GM21576 (cell line): ENCODE results near the gene ACVR1.
"Not testable (repeated sequence)": the region's sequence is repeated elsewhere in the genome, so short reads cannot be mapped to it uniquely, and the experiment has no call there.

Experiments used
- ATAC-seq: cut with Tn5 transposase; IDR thresholded peaks from one replicate; pipeline ENCODE4 v1.9.1; 2021; ENCODE audit warnings: mild to moderate bottlenecking, moderate library complexity; ENCODE audit not compliant: unreplicated experiment

Gene ACVR1

DNA sequence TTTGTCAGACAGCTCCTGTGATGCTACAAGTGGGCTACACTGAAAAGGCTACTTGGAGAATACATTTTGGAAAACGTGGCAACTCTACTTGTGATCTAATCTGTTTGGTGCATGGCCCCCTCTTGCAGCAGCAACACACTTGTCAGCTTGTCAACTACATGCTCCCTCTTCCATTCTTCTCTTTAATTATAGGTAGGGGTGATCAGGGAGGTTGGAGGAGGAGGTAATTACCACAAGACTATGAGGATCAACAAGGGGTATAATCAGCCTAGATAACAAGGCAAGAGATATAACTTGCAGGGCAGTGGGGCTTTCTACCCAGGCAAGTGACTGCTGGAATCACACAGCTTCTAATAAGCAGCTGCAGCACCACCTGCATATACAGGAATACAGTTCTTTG is 104.9 kb downstream of the ACVR1 start:
- ATAC-seq: no peak

DNA sequence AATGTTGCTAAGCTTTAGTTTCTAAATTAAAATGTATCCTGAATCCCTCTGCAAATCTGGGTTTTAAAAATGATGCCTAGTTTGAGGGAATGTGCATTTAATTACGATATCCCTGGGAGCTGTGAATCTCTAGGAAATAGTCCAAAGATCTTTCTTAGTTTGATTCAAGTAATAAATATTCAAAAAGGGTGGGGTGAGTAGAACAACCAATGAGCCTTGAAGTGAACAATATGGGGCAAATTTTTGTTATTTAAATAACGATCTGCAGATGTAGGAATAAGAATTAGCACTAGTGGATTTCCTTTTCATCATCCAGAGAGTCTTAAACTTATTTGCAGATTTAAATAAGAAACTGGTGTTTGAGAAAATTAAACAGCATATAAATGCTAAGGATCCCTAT is 106.3 kb downstream of the ACVR1 start:
- ATAC-seq: no peak

DNA sequence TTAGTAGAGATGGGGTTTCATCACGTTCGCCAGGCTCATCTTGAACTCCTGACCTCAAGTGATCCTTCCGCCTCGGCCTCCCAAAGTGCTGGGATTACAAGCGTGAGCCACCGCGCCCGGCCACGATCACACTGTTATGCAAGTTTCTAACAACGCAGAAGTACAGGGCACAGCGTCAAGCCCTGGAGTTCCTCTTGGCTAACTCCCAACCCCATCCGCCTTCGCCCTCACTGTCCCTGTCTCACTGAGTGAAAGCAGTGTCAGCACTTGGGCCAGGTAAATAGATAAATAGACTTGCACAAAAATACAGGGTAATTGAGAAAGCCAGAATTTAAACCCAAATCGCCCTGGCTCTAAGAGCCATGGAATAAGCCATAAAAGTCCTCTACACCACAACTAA is 111.7 kb downstream of the ACVR1 start:
- ATAC-seq: no peak

DNA sequence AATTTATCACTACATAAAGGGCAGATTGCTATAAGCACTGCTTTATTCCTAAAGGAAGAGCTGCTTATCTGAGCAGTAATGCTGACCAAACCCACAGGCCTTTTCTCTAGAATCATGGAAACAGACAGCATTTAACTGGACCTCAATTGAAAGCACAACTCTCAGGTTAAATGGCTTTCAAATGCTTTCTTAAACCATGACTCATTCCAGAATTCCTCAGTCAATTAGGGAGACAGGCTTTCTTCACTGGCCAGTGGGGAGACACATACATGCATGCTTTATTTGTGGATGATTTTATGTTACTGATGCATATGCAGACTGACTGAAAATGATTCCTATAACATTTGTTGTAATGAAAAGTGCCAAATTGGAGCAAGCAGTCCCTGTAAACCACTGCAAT is 114.6 kb downstream of the ACVR1 start:
- ATAC-seq: no peak

DNA sequence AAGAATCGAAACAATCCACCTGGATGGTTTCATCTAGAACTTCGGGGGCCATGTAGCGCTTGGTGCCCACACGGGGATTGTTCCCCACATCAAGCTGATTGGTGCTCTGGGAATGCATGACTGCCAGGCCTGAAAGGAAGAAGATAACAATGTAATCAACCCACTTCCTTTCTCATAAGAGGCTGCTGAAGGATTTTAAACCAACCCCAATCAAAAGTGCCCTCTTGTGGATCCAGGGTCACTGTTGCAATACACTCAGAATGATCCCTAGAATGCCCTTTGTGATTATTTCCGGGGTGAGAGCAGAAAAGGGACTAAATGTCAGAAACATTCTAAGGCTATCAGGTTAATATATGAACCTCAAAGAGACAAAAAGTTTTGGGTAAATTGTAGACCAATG is 115.2 kb downstream of the ACVR1 start:
- ATAC-seq: no peak

GRCh38 chr2:157759855-157760254 is 116.3 kb downstream of the ACVR1 start:
- no peak for ATAC-seq

DNA sequence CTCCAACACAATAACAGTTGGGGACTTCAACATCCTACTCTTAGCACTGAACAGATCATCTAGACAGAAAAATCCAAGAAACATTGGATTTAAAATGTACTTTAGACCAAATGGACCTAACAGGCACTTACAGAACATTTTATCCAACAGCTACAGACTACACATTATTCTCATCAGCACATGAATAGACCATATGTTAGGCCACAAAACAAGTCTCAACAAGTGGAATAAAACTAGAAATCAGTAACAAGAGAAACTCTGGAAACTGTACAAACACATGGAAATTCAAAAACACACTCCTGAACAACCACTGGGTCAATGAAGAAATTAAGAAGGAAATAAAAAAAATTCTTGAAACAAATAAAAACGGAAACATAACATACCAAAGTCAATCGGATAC is 117.5 kb downstream of the ACVR1 start:
- ATAC-seq: no peak

DNA sequence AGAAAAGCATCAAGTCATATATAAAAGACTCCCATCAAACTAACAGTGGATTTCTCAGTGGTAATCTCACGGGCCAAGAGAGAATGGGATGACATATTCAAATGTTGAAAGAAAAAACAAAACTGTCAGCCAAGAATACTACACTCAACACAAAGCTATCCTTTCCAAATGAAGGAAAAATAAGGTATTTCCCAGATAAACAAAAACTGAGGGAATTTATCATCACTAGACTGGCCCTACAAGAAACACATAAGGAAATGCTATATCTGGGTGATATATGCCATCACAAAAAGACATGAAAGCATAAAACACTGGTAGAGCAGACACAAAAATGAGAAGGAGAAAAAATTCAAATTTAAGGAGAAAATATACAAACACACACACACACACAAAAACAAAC is 118.6 kb downstream of the ACVR1 start:
- ATAC-seq: no peak

DNA sequence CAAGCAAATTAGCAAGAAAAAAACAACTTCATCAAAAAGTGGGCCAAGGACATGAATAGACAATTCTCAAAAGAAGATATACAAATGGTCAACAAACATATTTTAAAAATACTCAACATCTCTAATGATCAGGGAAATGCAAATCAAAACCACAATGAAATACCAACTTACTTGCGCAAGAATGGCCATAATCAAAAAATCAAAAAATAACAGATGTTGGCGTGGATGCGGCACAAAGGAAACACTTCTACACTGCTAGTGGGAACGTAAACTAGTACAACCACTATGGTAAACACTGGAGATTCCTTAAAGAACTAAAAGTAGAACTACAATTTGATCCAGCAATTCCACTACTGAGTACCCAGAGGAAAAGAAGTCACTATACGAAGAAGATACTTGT is 119.7 kb downstream of the ACVR1 start:
- ATAC-seq: not testable (repeated sequence)

DNA sequence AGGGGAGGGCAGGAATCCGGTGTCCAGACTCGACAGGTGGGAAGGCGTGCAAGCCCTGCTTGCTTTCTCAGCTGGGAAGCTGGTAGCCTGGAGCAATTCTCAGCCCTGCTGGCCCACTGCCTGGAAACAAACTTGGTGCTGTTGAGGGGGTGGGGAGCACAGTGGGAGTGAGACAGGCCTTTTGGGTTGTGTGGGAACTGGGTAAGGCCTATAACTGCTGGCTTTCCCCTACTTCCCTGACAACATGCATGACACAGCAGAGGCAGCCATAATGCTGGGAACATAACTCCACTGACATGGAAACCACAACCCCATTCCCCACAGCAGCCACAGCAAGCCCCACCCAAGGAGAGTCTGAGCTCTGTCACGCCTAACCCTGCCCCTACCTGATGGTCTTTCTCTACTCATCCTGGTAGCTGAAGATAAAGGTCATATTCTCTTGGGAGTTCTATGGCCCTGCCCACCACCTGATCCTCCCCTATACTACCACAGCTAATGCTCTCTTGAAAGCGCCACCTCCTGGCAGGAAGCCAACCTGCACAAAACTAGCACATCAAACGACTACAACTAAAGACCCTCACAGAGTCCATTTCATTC is 124.6 kb downstream of the ACVR1 start:
- no peak for ATAC-seq

- ATAC-seq: no peak
Measured at GRCh38 chr2:157749684-157750083, 126.4 kb downstream of the ACVR1 start.

DNA sequence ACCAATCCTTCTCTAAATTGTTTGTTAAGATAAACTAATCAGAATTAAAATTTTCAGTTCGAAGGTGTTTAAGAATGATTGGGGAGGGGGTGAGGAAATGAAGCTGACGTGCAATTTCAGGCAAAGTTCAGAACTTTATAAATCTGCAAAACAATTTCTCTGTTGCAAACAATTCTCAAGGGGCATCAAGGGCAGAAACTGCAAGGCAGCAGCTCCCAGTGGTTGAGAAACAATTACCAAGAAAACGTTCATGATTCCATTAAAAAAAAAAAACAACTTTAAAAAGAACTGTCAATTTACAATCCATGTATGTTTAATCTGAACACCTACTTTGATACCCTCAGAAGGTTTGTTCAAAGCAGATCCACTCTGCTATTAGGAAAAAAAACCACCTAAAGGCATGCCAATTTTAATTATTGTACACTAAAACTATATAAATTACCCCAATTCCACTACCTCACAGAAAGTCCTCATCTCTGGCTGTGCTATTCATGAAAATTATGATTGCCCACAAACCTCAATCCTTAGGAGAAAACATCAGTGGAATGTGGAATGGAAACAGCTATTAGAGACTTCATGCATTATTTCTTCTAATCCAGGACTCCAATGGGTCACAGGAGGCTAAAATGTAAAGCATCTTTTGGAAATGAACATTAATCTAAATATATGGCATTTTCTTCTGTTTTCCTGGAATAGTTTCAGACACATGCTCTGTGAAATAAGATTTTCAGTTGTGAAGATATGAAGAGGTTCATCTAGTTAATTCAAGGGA is 127.6 kb downstream of the ACVR1 start:
- no peak for ATAC-seq

DNA sequence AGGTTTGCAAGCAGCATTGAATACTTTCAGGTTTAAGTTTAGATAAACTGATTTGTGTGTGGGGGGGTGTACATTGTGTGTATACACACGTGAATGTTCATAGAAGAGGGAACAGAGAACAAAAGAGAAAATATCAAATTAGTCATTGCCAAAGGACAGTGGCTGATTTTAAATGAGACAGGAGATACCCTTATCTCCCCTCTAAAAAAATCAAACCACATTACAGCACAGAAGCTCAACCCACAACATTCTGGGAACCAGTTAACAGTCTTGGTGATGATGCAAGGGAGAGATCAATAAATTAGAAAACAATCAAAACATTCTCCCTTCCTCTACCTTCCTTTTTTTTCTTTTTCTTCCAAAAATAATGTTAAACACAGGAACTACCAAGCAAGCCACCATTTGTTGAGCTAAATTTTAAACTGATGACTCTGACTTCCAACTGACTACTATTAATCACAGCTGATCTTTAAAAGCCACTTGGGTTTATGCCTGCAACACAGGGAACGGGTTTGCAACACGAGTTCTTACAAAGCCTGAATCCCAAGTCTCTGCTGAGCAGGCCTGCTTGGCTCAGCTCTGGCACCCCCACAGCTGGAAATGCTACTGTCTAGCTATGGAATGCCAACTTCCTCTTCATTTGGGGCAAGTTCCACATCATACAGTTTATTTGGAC is 128.3 kb downstream of the ACVR1 start:
- no peak for ATAC-seq

GRCh38 chr2:157747280-157747679 is 128.8 kb downstream of the ACVR1 start:
- no peak for ATAC-seq

DNA sequence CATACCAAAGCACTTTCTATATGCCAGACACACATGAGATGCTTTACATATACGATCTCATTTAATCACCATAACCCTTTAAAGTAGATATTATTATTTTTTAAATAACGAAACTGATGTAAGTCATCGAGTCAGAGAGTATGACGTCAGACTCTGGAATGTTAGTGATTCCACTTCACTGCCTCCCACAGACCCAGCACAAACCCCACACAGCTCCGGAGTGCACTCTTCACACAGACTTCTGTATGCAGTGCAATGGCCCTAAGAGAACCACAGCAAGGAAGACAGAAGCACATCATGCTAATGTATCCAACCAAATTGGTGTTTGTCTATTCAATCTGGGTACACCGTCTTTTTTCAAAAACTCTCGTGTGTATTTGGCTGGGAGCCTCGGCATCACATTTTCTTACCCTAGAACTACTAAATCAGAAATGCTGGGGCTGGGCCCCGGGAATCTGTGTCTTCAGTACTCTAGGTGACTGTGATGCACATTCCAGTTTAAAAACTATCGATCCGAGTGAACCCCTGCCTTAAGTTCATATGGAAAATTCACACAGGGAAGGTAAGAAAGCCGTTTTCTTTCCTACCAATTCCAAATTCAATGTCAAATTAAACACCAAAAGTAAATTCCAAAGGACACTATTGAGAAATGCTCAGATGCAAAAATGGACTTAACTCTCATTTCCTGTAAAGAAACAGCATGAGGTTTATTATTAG is 129.7 kb downstream of the ACVR1 start:
- ATAC-seq: no peak

GRCh38 chr2:157744571-157745076 is 131.5 kb downstream of the ACVR1 start:
- no peak for ATAC-seq

- peak; percentile 74 for ATAC-seq
Measured at GRCh38 chr2:157743051-157743450, 133.1 kb downstream of the ACVR1 start.

DNA sequence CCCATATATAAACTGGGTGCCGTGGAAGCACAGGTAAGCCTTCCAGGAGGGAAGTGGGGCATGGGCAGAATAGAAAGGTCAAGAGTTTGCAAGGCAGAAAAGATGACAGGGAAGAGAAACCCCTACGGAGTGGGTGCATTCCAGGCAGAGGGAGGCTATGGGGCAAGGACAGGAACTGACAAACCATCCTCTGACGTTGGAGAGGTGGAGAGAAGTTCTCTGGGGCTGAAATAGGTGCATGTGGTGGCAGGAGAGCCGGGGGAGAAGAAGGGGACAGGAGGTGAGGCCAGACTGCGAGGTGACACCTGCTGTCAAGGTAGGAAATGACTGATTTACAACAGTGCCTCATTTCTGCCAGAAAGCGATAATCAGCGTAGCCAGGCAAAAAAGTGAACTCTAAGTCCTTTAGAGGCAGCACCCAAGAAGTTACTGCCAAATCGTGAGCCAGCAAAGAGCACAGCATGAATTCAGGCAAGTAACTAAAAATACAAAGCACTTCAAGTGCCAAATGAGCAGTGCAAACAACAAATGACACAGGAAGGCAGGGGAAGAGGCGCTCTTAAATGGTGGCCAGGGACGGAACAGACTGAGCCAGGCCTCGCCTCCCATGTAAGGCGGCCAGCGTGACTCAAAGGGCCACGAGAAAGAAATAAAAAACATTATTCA is 134.2 kb downstream of the ACVR1 start:
- ATAC-seq: no peak

GRCh38 chr2:157737656-157738055 is 138.5 kb downstream of the ACVR1 start:
- no peak for ATAC-seq

DNA sequence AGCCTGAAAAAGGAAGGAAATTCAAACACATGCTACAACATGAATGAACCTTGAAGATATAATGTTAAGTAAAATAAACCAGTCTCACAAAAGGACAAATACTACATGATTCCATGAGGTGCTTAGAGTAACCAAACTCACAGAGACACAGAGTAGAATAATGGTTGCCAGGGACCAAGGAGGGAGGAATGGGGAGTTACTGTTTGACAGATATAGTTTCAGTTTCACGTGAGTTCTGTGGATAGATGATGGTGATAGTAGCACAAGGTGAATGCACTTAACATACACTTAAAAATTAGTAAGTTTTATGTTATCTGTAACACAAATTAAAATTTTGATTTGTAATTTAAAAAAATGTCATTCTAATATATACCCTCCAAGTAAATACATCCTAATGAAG is 140.6 kb downstream of the ACVR1 start:
- ATAC-seq: no peak

GRCh38 chr2:157733263-157733662 is 142.9 kb downstream of the ACVR1 start:
- ATAC-seq: no peak
